HEK293 (cell line): ENCODE data around the gene PHYH.
"Not testable (repeated sequence)": the region's sequence is repeated elsewhere in the genome, so short reads cannot be mapped to it uniquely, and the experiment has no call there.

Source experiments
- ZBTB7A ChIP-seq: fragments of 450-650 bp; formaldehyde crosslinking; IDR thresholded peaks from 2 replicates; pipeline ENCODE4 v1.5.1; 2016; ENCODE audit warnings: low read depth, missing biosample characterization, missing genetic modification characterization
- TF ChIP-seq, protein P1 (sequence below): fragments of 450-650 bp; formaldehyde crosslinking; IDR thresholded peaks from 2 replicates; pipeline ENCODE4 v1.5.1; 2016; ENCODE audit warnings: missing biosample characterization, missing genetic modification characterization

GRCh38 chr10:13234736-13235135 is 65.1 kb downstream of the PHYH start:
- TF ChIP-seq ZBTB7A (tag by site-specific recombination), result not testable (repeated sequence)
- TF ChIP-seq, protein P1, sequence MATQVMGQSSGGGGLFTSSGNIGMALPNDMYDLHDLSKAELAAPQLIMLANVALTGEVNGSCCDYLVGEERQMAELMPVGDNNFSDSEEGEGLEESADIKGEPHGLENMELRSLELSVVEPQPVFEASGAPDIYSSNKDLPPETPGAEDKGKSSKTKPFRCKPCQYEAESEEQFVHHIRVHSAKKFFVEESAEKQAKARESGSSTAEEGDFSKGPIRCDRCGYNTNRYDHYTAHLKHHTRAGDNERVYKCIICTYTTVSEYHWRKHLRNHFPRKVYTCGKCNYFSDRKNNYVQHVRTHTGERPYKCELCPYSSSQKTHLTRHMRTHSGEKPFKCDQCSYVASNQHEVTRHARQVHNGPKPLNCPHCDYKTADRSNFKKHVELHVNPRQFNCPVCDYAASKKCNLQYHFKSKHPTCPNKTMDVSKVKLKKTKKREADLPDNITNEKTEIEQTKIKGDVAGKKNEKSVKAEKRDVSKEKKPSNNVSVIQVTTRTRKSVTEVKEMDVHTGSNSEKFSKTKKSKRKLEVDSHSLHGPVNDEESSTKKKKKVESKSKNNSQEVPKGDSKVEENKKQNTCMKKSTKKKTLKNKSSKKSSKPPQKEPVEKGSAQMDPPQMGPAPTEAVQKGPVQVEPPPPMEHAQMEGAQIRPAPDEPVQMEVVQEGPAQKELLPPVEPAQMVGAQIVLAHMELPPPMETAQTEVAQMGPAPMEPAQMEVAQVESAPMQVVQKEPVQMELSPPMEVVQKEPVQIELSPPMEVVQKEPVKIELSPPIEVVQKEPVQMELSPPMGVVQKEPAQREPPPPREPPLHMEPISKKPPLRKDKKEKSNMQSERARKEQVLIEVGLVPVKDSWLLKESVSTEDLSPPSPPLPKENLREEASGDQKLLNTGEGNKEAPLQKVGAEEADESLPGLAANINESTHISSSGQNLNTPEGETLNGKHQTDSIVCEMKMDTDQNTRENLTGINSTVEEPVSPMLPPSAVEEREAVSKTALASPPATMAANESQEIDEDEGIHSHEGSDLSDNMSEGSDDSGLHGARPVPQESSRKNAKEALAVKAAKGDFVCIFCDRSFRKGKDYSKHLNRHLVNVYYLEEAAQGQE (tag by site-specific recombination), result not testable (repeated sequence)
